ENCODE data around the gene RBM7. TPM values are rescaled to one million over a fixed set of nuclear protein-coding genes. Genes with fewer than 3 reads are reported as not detected.

The RBM7 gene
- polyA plus RNA-seq, 1 donor from 2014 or later = 36.2 TPM

DNA sequence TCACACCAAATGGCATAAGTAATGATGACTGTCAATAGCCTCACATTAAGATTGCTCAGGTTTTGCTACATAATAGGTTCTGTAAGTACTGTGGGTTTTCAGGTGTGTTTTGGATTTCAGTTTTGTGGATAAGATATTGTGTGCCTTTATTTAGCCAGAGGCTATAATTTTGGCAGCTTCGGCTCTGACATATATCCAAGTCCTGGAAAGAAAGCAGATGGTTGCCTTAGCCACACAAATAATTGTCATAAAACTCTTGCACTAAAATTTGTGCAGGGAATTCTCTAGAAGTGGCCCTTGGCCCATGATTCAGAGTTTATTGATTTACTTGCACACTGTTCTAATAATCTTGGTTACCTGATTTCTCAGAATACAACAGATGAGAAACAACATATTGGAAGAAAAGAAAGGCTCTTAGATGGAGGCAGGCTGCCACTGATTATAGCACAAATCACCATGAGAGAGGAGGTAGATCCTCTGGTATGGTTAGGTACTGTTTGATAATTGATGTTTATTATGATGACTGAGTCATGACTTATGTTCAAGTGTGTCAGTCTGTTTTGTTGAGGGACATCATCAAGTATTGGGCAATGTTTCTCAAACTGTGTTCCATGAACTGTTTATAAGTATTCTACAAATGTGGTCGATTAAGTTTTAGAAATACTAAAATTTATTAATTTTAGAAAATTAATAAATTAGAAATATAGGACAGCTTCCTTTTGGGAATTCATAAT, 48.5 kb downstream of the RBM7 start:
- no peak overlapping the region for H3K4me2 ChIP-seq (ENCODE audit: low read length)
- no peak overlapping the region for H2AFZ ChIP-seq (ENCODE audit: low read depth, low read length)
- TF ChIP-seq POLR2AphosphoS5 (IDR thresholded peaks at IDR 0.05) (no peak), MXI1 (conservative IDR thresholded peaks at IDR 0.05; ENCODE audit: poor library complexity, severe bottlenecking) (no peak), EP300 (conservative IDR thresholded peaks at IDR 0.05; ENCODE audit: poor library complexity, severe bottlenecking) (no peak), SMC3 (conservative IDR thresholded peaks at IDR 0.05; ENCODE audit: poor library complexity) (no peak), EZH2 (IDR thresholded peaks at IDR 0.05; ENCODE audit: borderline replicate concordance, insufficient read depth, low read length, poor library complexity, severe bottlenecking) (no peak), CTCF (IDR thresholded peaks at IDR 0.05; ENCODE audit: poor library complexity, severe bottlenecking) (no peak), TAF1 (IDR thresholded peaks at IDR 0.05; ENCODE audit: low read depth) (no peak), RAD21 (conservative IDR thresholded peaks at IDR 0.05) (no peak)
- TF ChIP-seq, protein P1, sequence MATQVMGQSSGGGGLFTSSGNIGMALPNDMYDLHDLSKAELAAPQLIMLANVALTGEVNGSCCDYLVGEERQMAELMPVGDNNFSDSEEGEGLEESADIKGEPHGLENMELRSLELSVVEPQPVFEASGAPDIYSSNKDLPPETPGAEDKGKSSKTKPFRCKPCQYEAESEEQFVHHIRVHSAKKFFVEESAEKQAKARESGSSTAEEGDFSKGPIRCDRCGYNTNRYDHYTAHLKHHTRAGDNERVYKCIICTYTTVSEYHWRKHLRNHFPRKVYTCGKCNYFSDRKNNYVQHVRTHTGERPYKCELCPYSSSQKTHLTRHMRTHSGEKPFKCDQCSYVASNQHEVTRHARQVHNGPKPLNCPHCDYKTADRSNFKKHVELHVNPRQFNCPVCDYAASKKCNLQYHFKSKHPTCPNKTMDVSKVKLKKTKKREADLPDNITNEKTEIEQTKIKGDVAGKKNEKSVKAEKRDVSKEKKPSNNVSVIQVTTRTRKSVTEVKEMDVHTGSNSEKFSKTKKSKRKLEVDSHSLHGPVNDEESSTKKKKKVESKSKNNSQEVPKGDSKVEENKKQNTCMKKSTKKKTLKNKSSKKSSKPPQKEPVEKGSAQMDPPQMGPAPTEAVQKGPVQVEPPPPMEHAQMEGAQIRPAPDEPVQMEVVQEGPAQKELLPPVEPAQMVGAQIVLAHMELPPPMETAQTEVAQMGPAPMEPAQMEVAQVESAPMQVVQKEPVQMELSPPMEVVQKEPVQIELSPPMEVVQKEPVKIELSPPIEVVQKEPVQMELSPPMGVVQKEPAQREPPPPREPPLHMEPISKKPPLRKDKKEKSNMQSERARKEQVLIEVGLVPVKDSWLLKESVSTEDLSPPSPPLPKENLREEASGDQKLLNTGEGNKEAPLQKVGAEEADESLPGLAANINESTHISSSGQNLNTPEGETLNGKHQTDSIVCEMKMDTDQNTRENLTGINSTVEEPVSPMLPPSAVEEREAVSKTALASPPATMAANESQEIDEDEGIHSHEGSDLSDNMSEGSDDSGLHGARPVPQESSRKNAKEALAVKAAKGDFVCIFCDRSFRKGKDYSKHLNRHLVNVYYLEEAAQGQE (IDR thresholded peaks at IDR 0.05; ENCODE audit: borderline replicate concordance) = no peak
- no peak overlapping the region for H3K27ac ChIP-seq (ENCODE audit: low read length)
- H4K20me1 ChIP-seq (ENCODE audit: insufficient read depth) = no peaks in the 10 kb centered on the region
- no peaks in the 10 kb centered on the region for H3K9me3 ChIP-seq (ENCODE audit: low read length)
- no peaks in the 10 kb centered on the region for H3K9me2 ChIP-seq (ENCODE audit: insufficient read depth, low read length)
- no peaks in the 10 kb centered on the region for H3K36me3 ChIP-seq (ENCODE audit: insufficient read depth, low read length)
- no peak overlapping the region for H3K9ac ChIP-seq (ENCODE audit: low read length)
- H3K27me3 ChIP-seq (ENCODE audit: insufficient read depth, low read depth, low read length) = no peaks in the 10 kb centered on the region
- H3K4me3 ChIP-seq (ENCODE audit: low read length) = no peak overlapping the region
- no peaks in the 10 kb centered on the region for H3K79me2 ChIP-seq (replicated peaks; ENCODE audit: insufficient read depth, low read length)
- no peaks in the 10 kb centered on the region for H3F3A ChIP-seq (ENCODE audit: insufficient read depth, low read length, poor library complexity, severe bottlenecking)

- no peaks in the 10 kb centered on the region for H3K27me3 ChIP-seq (ENCODE audit: insufficient read depth, low read depth, low read length)
- H3K79me2 ChIP-seq (replicated peaks; ENCODE audit: insufficient read depth, low read length) = no peaks in the 10 kb centered on the region
Observed at GRCh38 chr11:114449845-114450244, 49.4 kb downstream of the RBM7 start.

More at GRCh38 chr11:114449845-114450244, 49.4 kb downstream of the RBM7 start:
- H3K4me2 ChIP-seq (ENCODE audit: low read length) = no peak overlapping the region
- H3K9ac ChIP-seq (ENCODE audit: low read length) = no peak overlapping the region
- TF ChIP-seq, protein P1 (IDR thresholded peaks at IDR 0.05; ENCODE audit: borderline replicate concordance) = no peak
- no peak for TF ChIP-seq EZH2 (IDR thresholded peaks at IDR 0.05; ENCODE audit: borderline replicate concordance, insufficient read depth, low read length, poor library complexity, severe bottlenecking)
- no peak for TF ChIP-seq TAF1 (IDR thresholded peaks at IDR 0.05; ENCODE audit: low read depth)
- no peak for TF ChIP-seq MXI1 (conservative IDR thresholded peaks at IDR 0.05; ENCODE audit: poor library complexity, severe bottlenecking)
- no peak for TF ChIP-seq EP300 (conservative IDR thresholded peaks at IDR 0.05; ENCODE audit: poor library complexity, severe bottlenecking)
- TF ChIP-seq RAD21 (conservative IDR thresholded peaks at IDR 0.05) = no peak
- no peak for TF ChIP-seq POLR2AphosphoS5 (IDR thresholded peaks at IDR 0.05)
- no peak for TF ChIP-seq SMC3 (conservative IDR thresholded peaks at IDR 0.05; ENCODE audit: poor library complexity)
- no peak for TF ChIP-seq CTCF (IDR thresholded peaks at IDR 0.05; ENCODE audit: poor library complexity, severe bottlenecking)
- no peaks in the 10 kb centered on the region for H3K36me3 ChIP-seq (ENCODE audit: insufficient read depth, low read length)
- H4K20me1 ChIP-seq (ENCODE audit: insufficient read depth) = no peaks in the 10 kb centered on the region
- H3K4me3 ChIP-seq (ENCODE audit: low read length) = no peak overlapping the region
- H3K27ac ChIP-seq (ENCODE audit: low read length) = no peak overlapping the region
- no peaks in the 10 kb centered on the region for H3K9me3 ChIP-seq (ENCODE audit: low read length)
- H3F3A ChIP-seq (ENCODE audit: insufficient read depth, low read length, poor library complexity, severe bottlenecking) = no peaks in the 10 kb centered on the region
- no peak overlapping the region for H2AFZ ChIP-seq (ENCODE audit: low read depth, low read length)
- H3K9me2 ChIP-seq (ENCODE audit: insufficient read depth, low read length) = no peaks in the 10 kb centered on the region

Data from neural cell (in vitro differentiated cells).